DND-41 (cell line): Measurements from ENCODE around the gene ACOXL.

Source experiments
- ATAC-seq: fragments of 200-7000 bp; cut with Tn5 transposase; 3 replicates; pipeline ENCODE4 v1.9.1; 2021; ENCODE audit warnings: low read depth; ENCODE audit not compliant: insufficient read depth
- DNase-seq: peaks from one replicate; pipeline ENCODE4 v3.0.0-alpha.2; 2020
- H2AFZ ChIP-seq: 2 replicates; pipeline ENCODE4 v1.6.0; 2012; ENCODE audit warnings: low read depth, low read length
- H3K27ac ChIP-seq: 2 replicates; pipeline ENCODE4 v1.5.1; 2012; ENCODE audit warnings: low read length, inconsistent platforms
- H3K27me3 ChIP-seq: fragments of 200-600 bp; sonication (generic); 2 replicates; pipeline ENCODE4 v1.6.0; 2012; ENCODE audit warnings: low read length, mild to moderate bottlenecking, inconsistent platforms; ENCODE audit not compliant: insufficient read depth, poor library complexity
- H3K36me3 ChIP-seq: 2 replicates; pipeline ENCODE4 v1.5.1; 2012; ENCODE audit warnings: low read length, inconsistent platforms; ENCODE audit not compliant: insufficient read depth
- H3K4me1 ChIP-seq: 2 replicates; pipeline ENCODE4 v1.5.1; 2012; ENCODE audit warnings: mild to moderate bottlenecking, low read length; ENCODE audit not compliant: insufficient read depth
- H3K4me2 ChIP-seq: 2 replicates; pipeline ENCODE4 v1.6.0; 2012; ENCODE audit warnings: mild to moderate bottlenecking, moderate library complexity, low read length, inconsistent platforms; ENCODE audit not compliant: insufficient read depth
- H3K4me3 ChIP-seq, 2 experiments: fragments of 200-600 bp in 1 of 2; shearing (Covaris generic) in 1 of 2; 2 replicates each; pipeline ENCODE4 v1.5.1; 2012 to 2016; ENCODE audit warnings: inconsistent platforms in 2 of 2, low read length in 2 of 2, mild to moderate bottlenecking in 2 of 2, low read depth in 1 of 2, moderate library complexity in 1 of 2
- H3K79me2 ChIP-seq: 2 replicates; pipeline ENCODE4 v1.6.0; 2012; ENCODE audit warnings: low read length, inconsistent platforms; ENCODE audit not compliant: insufficient read depth
- H3K9ac ChIP-seq: 2 replicates; pipeline ENCODE4 v1.6.0; 2012; ENCODE audit warnings: low read depth, mild to moderate bottlenecking, inconsistent platforms, low read length, moderate library complexity
- H3K9me3 ChIP-seq: 2 replicates; pipeline ENCODE4 v1.5.1; 2012; ENCODE audit warnings: low read length, moderate library complexity, mild to moderate bottlenecking, inconsistent platforms; ENCODE audit not compliant: insufficient read depth, severe bottlenecking
- H4K20me1 ChIP-seq: 2 replicates; pipeline ENCODE4 v1.6.0; 2012; ENCODE audit warnings: low read length; ENCODE audit not compliant: insufficient read depth
- CTCF ChIP-seq: IDR thresholded peaks from 2 replicates; pipeline ENCODE4 v1.5.1; 2012; ENCODE audit warnings: borderline replicate concordance, low read length, moderate library complexity, mild to moderate bottlenecking; ENCODE audit not compliant: poor library complexity, severe bottlenecking; ENCODE audit errors: extremely low read depth
- EZH2 ChIP-seq: IDR thresholded peaks from 3 replicates; pipeline ENCODE4 v1.6.1; 2012; ENCODE audit warnings: borderline replicate concordance, low read depth, mild to moderate bottlenecking, moderate library complexity, low read length, inconsistent platforms; ENCODE audit not compliant: severe bottlenecking

The ACOXL gene

GRCh38 chr2:110726285-110726684 is 6.1 kb upstream of the ACOXL start:
- TF ChIP-seq EZH2, result no peak
- no peak for TF ChIP-seq CTCF
- Histone ChIP-seq H4K20me1 (no peaks in the 10 kb centered on the region), H2AFZ (0 out of 2 replicates have a peak overlapping the region, but pooled peaks have one; percentile 0), H3K9me3 (no peaks in the 10 kb centered on the region), H3K9ac (peak overlapping the region; percentile 22), H3K36me3 (no peaks in the 10 kb centered on the region), H3K4me3 (no peak overlapping the region), H3K4me1 (peaks cover 41% of the 10 kb centered on the region), H3K79me2 (no peaks in the 10 kb centered on the region), H3K4me2 (peak overlapping the region; percentile 10; the same call in 1 of the 2 replicates), H3K27ac (peak overlapping the region; percentile 73), H3K27me3 (no peaks in the 10 kb centered on the region)
- peak; percentile 85 for ATAC-seq
- peak; percentile 61 for DNase-seq

- peaks cover 41% of the 10 kb centered on the region for H3K4me1 ChIP-seq
- no peak overlapping the region for H2AFZ ChIP-seq
- ATAC-seq, result no peak
These were observed 4.5 kb upstream of the ACOXL start for GRCh38 chr2:110727923-110728322.

GRCh38 chr2:110729106-110729505 is 3.3 kb upstream of the ACOXL start:
- Histone ChIP-seq H4K20me1 (no peaks in the 10 kb centered on the region), H3K36me3 (no peaks in the 10 kb centered on the region), H2AFZ (no peak overlapping the region), H3K9ac (no peak overlapping the region), H3K4me2 (no peak overlapping the region), H3K9me3 (no peaks in the 10 kb centered on the region), H3K27me3 (no peaks in the 10 kb centered on the region), H3K4me1 (peaks cover 32% of the 10 kb centered on the region), H3K4me3 (no peak overlapping the region), H3K27ac (no peak overlapping the region), H3K79me2 (no peaks in the 10 kb centered on the region)
- no peak for TF ChIP-seq EZH2
- no peak for ATAC-seq
- DNase-seq, result no peak

More at GRCh38 chr2:110727923-110728322, 4.5 kb upstream of the ACOXL start:
- Histone ChIP-seq H4K20me1 (no peaks in the 10 kb centered on the region), H3K9me3 (no peaks in the 10 kb centered on the region), H3K27ac (no peak overlapping the region), H3K36me3 (no peaks in the 10 kb centered on the region), H3K9ac (no peak overlapping the region), H3K79me2 (no peaks in the 10 kb centered on the region), H3K4me3 (no peak overlapping the region), H3K27me3 (no peaks in the 10 kb centered on the region), H3K4me2 (no peak overlapping the region)
- DNase-seq, result no peak
- TF ChIP-seq CTCF (no peak), EZH2 (no peak)

- H2AFZ ChIP-seq, result no peak overlapping the region
- no peak overlapping the region for H3K4me3 ChIP-seq
- ATAC-seq (no peak), DNase-seq (no peak)
- H3K36me3 ChIP-seq, result no peaks in the 10 kb centered on the region
- TF ChIP-seq CTCF (no peak), EZH2 (no peak)
- no peak overlapping the region for H3K27ac ChIP-seq
- H4K20me1 ChIP-seq, result no peaks in the 10 kb centered on the region
- no peaks in the 10 kb centered on the region for H3K79me2 ChIP-seq
- H3K27me3 ChIP-seq, result no peaks in the 10 kb centered on the region
- H3K4me1 ChIP-seq, result peaks cover 12% of the 10 kb centered on the region
- no peak overlapping the region for H3K4me2 ChIP-seq
- no peak overlapping the region for H3K9ac ChIP-seq
- H3K9me3 ChIP-seq, result no peaks in the 10 kb centered on the region
These were observed 1.3 kb upstream of the ACOXL start for GRCh38 chr2:110731064-110731463.
